Measurements from ENCODE around the gene NIT1.

The NIT1 gene

GRCh38 chr1:161072751-161073449 is 45.0 kb upstream of the NIT1 start:
- DNase-seq (ENCODE audit: low read depth), result no peak
- TF ChIP-seq, protein P1, sequence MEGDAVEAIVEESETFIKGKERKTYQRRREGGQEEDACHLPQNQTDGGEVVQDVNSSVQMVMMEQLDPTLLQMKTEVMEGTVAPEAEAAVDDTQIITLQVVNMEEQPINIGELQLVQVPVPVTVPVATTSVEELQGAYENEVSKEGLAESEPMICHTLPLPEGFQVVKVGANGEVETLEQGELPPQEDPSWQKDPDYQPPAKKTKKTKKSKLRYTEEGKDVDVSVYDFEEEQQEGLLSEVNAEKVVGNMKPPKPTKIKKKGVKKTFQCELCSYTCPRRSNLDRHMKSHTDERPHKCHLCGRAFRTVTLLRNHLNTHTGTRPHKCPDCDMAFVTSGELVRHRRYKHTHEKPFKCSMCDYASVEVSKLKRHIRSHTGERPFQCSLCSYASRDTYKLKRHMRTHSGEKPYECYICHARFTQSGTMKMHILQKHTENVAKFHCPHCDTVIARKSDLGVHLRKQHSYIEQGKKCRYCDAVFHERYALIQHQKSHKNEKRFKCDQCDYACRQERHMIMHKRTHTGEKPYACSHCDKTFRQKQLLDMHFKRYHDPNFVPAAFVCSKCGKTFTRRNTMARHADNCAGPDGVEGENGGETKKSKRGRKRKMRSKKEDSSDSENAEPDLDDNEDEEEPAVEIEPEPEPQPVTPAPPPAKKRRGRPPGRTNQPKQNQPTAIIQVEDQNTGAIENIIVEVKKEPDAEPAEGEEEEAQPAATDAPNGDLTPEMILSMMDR (IDR thresholded peaks at IDR 0.05; ENCODE audit: low read length, missing control alignments), result no peak
- no peak overlapping the region for H3K4me3 ChIP-seq (replicated peaks; ENCODE audit: low read depth, low read length)

- TF ChIP-seq, protein P1 (IDR thresholded peaks at IDR 0.05; ENCODE audit: low read length, missing control alignments), result no peak
- DNase-seq (ENCODE audit: low read depth), result no peak
- H3K4me3 ChIP-seq (replicated peaks; ENCODE audit: low read depth, low read length), result no peak overlapping the region
These were observed 44.3 kb upstream of the NIT1 start for GRCh38 chr1:161073474-161074121.

- no peak overlapping the region for H3K4me3 ChIP-seq (replicated peaks; ENCODE audit: low read depth, low read length)
- TF ChIP-seq, protein P1 (IDR thresholded peaks at IDR 0.05; ENCODE audit: low read length, missing control alignments), result no peak
- DNase-seq (ENCODE audit: low read depth), result no peak
These were observed 43.1 kb upstream of the NIT1 start for GRCh38 chr1:161074676-161075368.

- TF ChIP-seq, protein P1 (IDR thresholded peaks at IDR 0.05; ENCODE audit: low read length, missing control alignments), result no peak
- DNase-seq (ENCODE audit: low read depth), result no peak
- H3K4me3 ChIP-seq (replicated peaks; ENCODE audit: low read depth, low read length), result no peak overlapping the region
These were observed 41.5 kb upstream of the NIT1 start for GRCh38 chr1:161076410-161076809.

DNA sequence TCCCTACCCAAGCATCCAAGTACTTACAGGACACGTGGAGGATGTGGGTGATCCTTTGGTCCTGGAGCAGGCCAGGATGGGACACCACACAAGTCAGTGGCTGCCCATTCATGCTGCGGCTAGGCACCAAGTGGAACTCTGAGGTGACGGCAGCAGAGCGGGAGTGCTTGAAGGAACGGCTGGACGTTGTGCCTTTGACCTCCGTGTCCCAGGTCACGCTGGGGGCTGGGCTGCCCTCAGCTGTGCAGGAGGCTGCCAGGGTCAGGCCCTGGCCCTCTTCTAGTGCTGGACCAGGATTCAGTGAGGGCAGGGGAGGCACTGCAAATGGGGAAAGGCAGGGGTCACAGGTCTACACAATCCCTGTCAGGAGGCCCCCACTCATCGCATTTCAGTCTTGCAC is 40.5 kb upstream of the NIT1 start:
- TF ChIP-seq, protein P1 (IDR thresholded peaks at IDR 0.05; ENCODE audit: low read length, missing control alignments), result no peak
- no peak overlapping the region for H3K4me3 ChIP-seq (replicated peaks; ENCODE audit: low read depth, low read length)
- DNase-seq (ENCODE audit: low read depth), result no peak

DNA sequence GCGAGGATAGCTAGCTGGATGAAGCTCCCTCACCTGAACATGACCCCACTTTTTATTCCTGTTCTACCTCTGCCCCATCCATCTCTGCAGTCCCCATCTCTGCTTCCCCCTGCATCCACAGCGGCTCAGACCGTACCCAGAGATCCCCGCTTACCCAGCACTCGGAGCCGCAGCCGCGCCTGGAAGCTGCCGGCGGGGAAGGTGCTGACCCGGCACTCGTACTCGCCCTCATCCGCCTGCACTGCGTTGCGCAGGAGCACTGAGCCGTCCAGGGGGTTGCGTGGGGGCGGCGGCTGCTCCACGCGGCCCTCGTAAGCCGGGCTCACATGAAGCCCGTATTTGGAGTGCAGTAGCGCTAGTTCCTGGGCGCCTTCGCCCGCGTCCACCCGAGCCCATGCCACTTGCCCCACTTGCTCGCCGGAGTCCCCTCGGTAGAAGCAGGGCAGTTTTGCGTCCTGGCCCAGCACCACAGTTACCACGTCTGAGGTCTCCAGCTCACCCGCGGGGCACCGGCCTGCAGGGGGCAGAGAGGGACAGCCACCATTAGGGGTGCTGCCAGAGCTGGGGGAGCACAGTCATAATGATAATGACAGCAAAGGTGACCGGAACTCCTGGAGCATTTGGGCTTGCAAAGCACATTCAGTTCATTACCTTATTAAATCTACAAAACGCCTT is 38.3 kb upstream of the NIT1 start:
- H3K4me3 ChIP-seq (replicated peaks; ENCODE audit: low read depth, low read length), result no peak overlapping the region
- no peak for DNase-seq (ENCODE audit: low read depth)
- TF ChIP-seq, protein P1 (IDR thresholded peaks at IDR 0.05; ENCODE audit: low read length, missing control alignments), result no peak
